GM21576 (cell line): Measurements from ENCODE around the gene ULK4.
"Not testable (repeated sequence)": the region's sequence is repeated elsewhere in the genome, so short reads cannot be mapped to it uniquely, and the experiment has no call there.

Experiments
- ATAC-seq: cut with Tn5 transposase; IDR thresholded peaks from one replicate; pipeline ENCODE4 v1.9.1; 2021; ENCODE audit warnings: mild to moderate bottlenecking, moderate library complexity; ENCODE audit not compliant: unreplicated experiment

ULK4 gene

GRCh38 chr3:41874022-41874421 is 87.9 kb downstream of the ULK4 start:
- no peak for ATAC-seq

- ATAC-seq: no peak
Observed at GRCh38 chr3:41872157-41872556, 89.7 kb downstream of the ULK4 start.

GRCh38 chr3:41867533-41867932 is 94.4 kb downstream of the ULK4 start:
- ATAC-seq: no peak

GRCh38 chr3:41866298-41866697 is 95.6 kb downstream of the ULK4 start:
- no peak for ATAC-seq

GRCh38 chr3:41863024-41863423 is 98.9 kb downstream of the ULK4 start:
- no peak for ATAC-seq

GRCh38 chr3:41860489-41860888 is 101.4 kb downstream of the ULK4 start:
- not testable (repeated sequence) for ATAC-seq

- ATAC-seq: no peak
Observed at GRCh38 chr3:41854956-41855355, 106.9 kb downstream of the ULK4 start.

- no peak for ATAC-seq
Observed at GRCh38 chr3:41853540-41854196, 108.2 kb downstream of the ULK4 start.

- ATAC-seq: no peak
Observed at GRCh38 chr3:41848753-41849574, 112.9 kb downstream of the ULK4 start.

- no peak for ATAC-seq
Observed at GRCh38 chr3:41847679-41848078, 114.2 kb downstream of the ULK4 start.

- peak; percentile 50 for ATAC-seq
Observed at GRCh38 chr3:41846850-41847249, 115.1 kb downstream of the ULK4 start.

- no peak for ATAC-seq
Observed at GRCh38 chr3:41845826-41846225, 116.1 kb downstream of the ULK4 start.

GRCh38 chr3:41844256-41844655 is 117.6 kb downstream of the ULK4 start:
- not testable (repeated sequence) for ATAC-seq

- not testable (repeated sequence) for ATAC-seq
Observed at GRCh38 chr3:41840936-41841668, 120.8 kb downstream of the ULK4 start.

GRCh38 chr3:41836360-41837134 is 125.4 kb downstream of the ULK4 start:
- no peak for ATAC-seq

GRCh38 chr3:41833628-41834027 is 128.3 kb downstream of the ULK4 start:
- no peak for ATAC-seq

- ATAC-seq: no peak
Observed at GRCh38 chr3:41819236-41819635, 142.7 kb downstream of the ULK4 start.

GRCh38 chr3:41808618-41809017 is 153.3 kb downstream of the ULK4 start:
- no peak for ATAC-seq

- no peak for ATAC-seq
Observed at GRCh38 chr3:41808152-41808551, 153.8 kb downstream of the ULK4 start.

- no peak for ATAC-seq
Observed at GRCh38 chr3:41794748-41795589, 166.9 kb downstream of the ULK4 start.
